BE2C (cell line): ENCODE data around the gene CDK17.

ENCODE experiments used
- DNase-seq: peaks from one replicate; pipeline ENCODE4 v3.0.0-alpha.2; 2020
- H3K27me3 ChIP-seq: fragments of 250-450 bp; sonication (Bioruptor Pico); 2 replicates; pipeline ENCODE4 v1.5.1; 2020; ENCODE audit warnings: mild to moderate bottlenecking
- H3K36me3 ChIP-seq: fragments of 250-450 bp; sonication (Bioruptor Pico); 2 replicates; pipeline ENCODE4 v1.5.1; 2020; ENCODE audit warnings: mild to moderate bottlenecking
- H3K4me1 ChIP-seq: fragments of 250-450 bp; sonication (Bioruptor Pico); 2 replicates; pipeline ENCODE4 v1.5.1; 2020
- H3K4me3 ChIP-seq: 2 replicates; pipeline ENCODE4 v1.5.1; 2011; ENCODE audit warnings: low read depth, low read length
- H3K9me3 ChIP-seq: fragments of 250-450 bp; sonication (Bioruptor Pico); 2 replicates; pipeline ENCODE4 v1.5.1; 2020
- CTCF ChIP-seq: IDR thresholded peaks from 2 replicates; pipeline ENCODE4 v1.5.1; 2012; ENCODE audit warnings: mild to moderate bottlenecking, low read depth, low read length

CDK17 gene

GRCh38 chr12:96431067-96431466 is 30.8 kb upstream of the CDK17 start:
- DNase-seq: no peak
- H3K36me3 ChIP-seq: no peaks in the 10 kb centered on the region
- TF ChIP-seq CTCF: no peak
- no peak overlapping the region for H3K4me3 ChIP-seq
- no peaks in the 10 kb centered on the region for H3K4me1 ChIP-seq
- no peaks in the 10 kb centered on the region for H3K9me3 ChIP-seq
- no peaks in the 10 kb centered on the region for H3K27me3 ChIP-seq

- peak; percentile 7 for DNase-seq
- H3K4me1 ChIP-seq: no peaks in the 10 kb centered on the region
- no peak overlapping the region for H3K4me3 ChIP-seq
- TF ChIP-seq CTCF: no peak
- H3K36me3 ChIP-seq: no peaks in the 10 kb centered on the region
- H3K9me3 ChIP-seq: no peaks in the 10 kb centered on the region
- H3K27me3 ChIP-seq: no peaks in the 10 kb centered on the region
Observed at GRCh38 chr12:96427269-96427729, 27.1 kb upstream of the CDK17 start.

- Histone ChIP-seq H3K4me3 (no peak overlapping the region), H3K9me3 (no peaks in the 10 kb centered on the region), H3K27me3 (no peaks in the 10 kb centered on the region), H3K36me3 (no peaks in the 10 kb centered on the region), H3K4me1 (no peaks in the 10 kb centered on the region)
- no peak for TF ChIP-seq CTCF
- DNase-seq: no peak
Observed at GRCh38 chr12:96425951-96426350, 25.7 kb upstream of the CDK17 start.

- Histone ChIP-seq H3K27me3 (no peaks in the 10 kb centered on the region), H3K4me1 (no peaks in the 10 kb centered on the region), H3K9me3 (no peaks in the 10 kb centered on the region), H3K4me3 (no peak overlapping the region), H3K36me3 (no peaks in the 10 kb centered on the region)
- no peak for DNase-seq
- no peak for TF ChIP-seq CTCF
Observed at GRCh38 chr12:96425321-96425720, 25.1 kb upstream of the CDK17 start.

- TF ChIP-seq CTCF: no peak
- no peaks in the 10 kb centered on the region for H3K9me3 ChIP-seq
- no peaks in the 10 kb centered on the region for H3K4me1 ChIP-seq
- no peak for DNase-seq
- no peak overlapping the region for H3K4me3 ChIP-seq
- no peaks in the 10 kb centered on the region for H3K36me3 ChIP-seq
- no peaks in the 10 kb centered on the region for H3K27me3 ChIP-seq
Observed at GRCh38 chr12:96424601-96425000, 24.4 kb upstream of the CDK17 start.

DNA sequence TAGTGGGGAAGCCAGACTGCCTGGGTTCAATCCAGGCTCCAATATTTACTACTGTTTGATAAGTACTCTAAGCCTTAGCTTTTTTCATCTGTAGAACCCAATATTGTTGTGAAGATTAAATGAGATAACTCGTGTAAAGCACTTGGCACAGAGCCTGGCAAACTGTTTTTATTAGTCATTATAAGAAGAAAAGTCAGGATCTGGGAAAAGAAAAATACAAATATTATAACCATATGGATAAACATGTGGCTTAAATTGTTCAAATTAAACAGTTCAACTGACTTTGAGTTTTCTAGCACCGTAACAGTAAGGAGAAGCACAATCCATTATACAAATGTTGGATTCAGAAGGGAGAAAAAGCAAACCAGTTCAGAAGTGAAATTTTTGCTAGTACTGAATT is 22.0 kb upstream of the CDK17 start:
- no peaks in the 10 kb centered on the region for H3K4me1 ChIP-seq
- no peaks in the 10 kb centered on the region for H3K36me3 ChIP-seq
- no peak for DNase-seq
- H3K9me3 ChIP-seq: no peaks in the 10 kb centered on the region
- no peak overlapping the region for H3K4me3 ChIP-seq
- no peaks in the 10 kb centered on the region for H3K27me3 ChIP-seq
- no peak for TF ChIP-seq CTCF
